H9 (cell line): ENCODE data around the gene SERPINA5. TPM values are rescaled to one million over a fixed set of nuclear protein-coding genes. Genes with fewer than 3 reads are reported as not detected.

Experiments
- DNase-seq: peaks from one replicate; pipeline ENCODE4 v3.0.0-alpha.2; 2017
- H2AFZ ChIP-seq: one replicate; pipeline ENCODE4 v1.6.1; 2013; ENCODE audit warnings: mild to moderate bottlenecking, low read length, control low read depth, moderate library complexity
- H2AK5ac ChIP-seq: 2 replicates; pipeline ENCODE4 v1.6.1; 2013; ENCODE audit warnings: low read length, control low read depth, mixed read lengths; ENCODE audit not compliant: insufficient read length
- H2BK120ac ChIP-seq: one replicate; pipeline ENCODE4 v1.6.1; 2013; ENCODE audit warnings: low read depth, mild to moderate bottlenecking, low read length, control low read depth, inconsistent platforms; ENCODE audit not compliant: poor library complexity, severe bottlenecking
- H2BK12ac ChIP-seq: 2 replicates; pipeline ENCODE4 v1.6.1; 2013; ENCODE audit warnings: low read length, control low read depth, mixed read lengths, low read depth; ENCODE audit not compliant: insufficient read length
- H2BK15ac ChIP-seq: 2 replicates; pipeline ENCODE4 v1.6.1; 2013; ENCODE audit warnings: low read depth, low read length, control low read depth
- H2BK20ac ChIP-seq: one replicate; pipeline ENCODE4 v1.6.1; 2013; ENCODE audit warnings: low read depth, mild to moderate bottlenecking, low read length, control low read depth, inconsistent platforms; ENCODE audit not compliant: poor library complexity, severe bottlenecking
- H2BK5ac ChIP-seq: 2 replicates; pipeline ENCODE4 v1.6.1; 2013; ENCODE audit warnings: low read length, control low read depth, mixed read lengths; ENCODE audit not compliant: insufficient read length
- H3K14ac ChIP-seq: 2 replicates; pipeline ENCODE4 v1.6.1; 2013; ENCODE audit warnings: low read length, control low read depth; ENCODE audit not compliant: insufficient read depth
- H3K18ac ChIP-seq: 2 replicates; pipeline ENCODE4 v1.6.1; 2013; ENCODE audit warnings: low read depth, mild to moderate bottlenecking, mixed read lengths, low read length, control low read depth; ENCODE audit not compliant: insufficient read length
- H3K23ac ChIP-seq: 2 replicates; pipeline ENCODE4 v1.6.1; 2013; ENCODE audit warnings: low read length, control low read depth, mixed read lengths, low read depth; ENCODE audit not compliant: insufficient read length
- H3K23me2 ChIP-seq: 2 replicates; pipeline ENCODE4 v1.6.1; 2013; ENCODE audit warnings: low read depth, mild to moderate bottlenecking, mixed read lengths, low read length, control low read depth; ENCODE audit not compliant: insufficient read length, poor library complexity, severe bottlenecking
- H3K27ac ChIP-seq: 2 replicates; pipeline ENCODE4 v1.5.1; 2013; ENCODE audit warnings: low read length, control low read depth, mixed read lengths, low read depth; ENCODE audit not compliant: insufficient read length
- H3K27me3 ChIP-seq: 2 replicates; pipeline ENCODE4 v1.6.1; 2013; ENCODE audit warnings: low read length, control low read depth, inconsistent platforms; ENCODE audit not compliant: insufficient read depth
- H3K4ac ChIP-seq: 2 replicates; pipeline ENCODE4 v1.6.1; 2013; ENCODE audit warnings: low read depth, mild to moderate bottlenecking, control low read depth, inconsistent platforms, low read length, moderate library complexity
- H3K4me1 ChIP-seq: 2 replicates; pipeline ENCODE4 v1.6.1; 2013; ENCODE audit warnings: low read length, control low read depth, inconsistent platforms; ENCODE audit not compliant: insufficient read depth
- H3K4me2 ChIP-seq: 2 replicates; pipeline ENCODE4 v1.6.1; 2013; ENCODE audit warnings: low read length, control low read depth, mixed read lengths; ENCODE audit not compliant: insufficient read length, insufficient read depth
- H3K56ac ChIP-seq: 2 replicates; pipeline ENCODE4 v1.6.1; 2013; ENCODE audit warnings: low read depth, mild to moderate bottlenecking, mixed read lengths, low read length, control low read depth; ENCODE audit not compliant: insufficient read length
- H3K79me1 ChIP-seq: 2 replicates; pipeline ENCODE4 v1.6.1; 2013; ENCODE audit warnings: low read depth, mild to moderate bottlenecking, moderate library complexity, low read length, control low read depth, inconsistent platforms; ENCODE audit not compliant: insufficient read depth, poor library complexity, severe bottlenecking
- H3K79me2 ChIP-seq: 2 replicates; pipeline ENCODE4 v1.6.1; 2013; ENCODE audit warnings: low read length, control low read depth, inconsistent platforms; ENCODE audit not compliant: insufficient read depth
- H3K9ac ChIP-seq: 2 replicates; pipeline ENCODE4 v1.6.1; 2013; ENCODE audit warnings: low read length, control low read depth, mixed read lengths; ENCODE audit not compliant: insufficient read length; ENCODE audit errors: extremely low read depth
- H3K9me3 ChIP-seq: one replicate; pipeline ENCODE4 v1.6.1; 2013; ENCODE audit warnings: low read depth, low read length, inconsistent platforms; ENCODE audit not compliant: control insufficient read depth
- H3T11ph ChIP-seq: one replicate; pipeline ENCODE4 v1.6.1; 2013; ENCODE audit warnings: mild to moderate bottlenecking, low read length, control low read depth, inconsistent platforms
- H4K20me1 ChIP-seq: one replicate; pipeline ENCODE4 v1.6.1; 2013; ENCODE audit not compliant: control insufficient read depth, insufficient read length, insufficient read depth
- H4K5ac ChIP-seq: 2 replicates; pipeline ENCODE4 v1.6.1; 2013; ENCODE audit warnings: low read depth, mild to moderate bottlenecking, mixed read lengths, low read length, control low read depth; ENCODE audit not compliant: insufficient read length
- H4K8ac ChIP-seq: replicated peaks from 2 replicates; pipeline ENCODE4 v1.6.1; 2013; ENCODE audit warnings: low read length, control low read depth, mixed read lengths, low read depth; ENCODE audit not compliant: insufficient read length
- H4K91ac ChIP-seq: 2 replicates; pipeline ENCODE4 v1.6.1; 2013; ENCODE audit warnings: low read depth, mild to moderate bottlenecking, moderate library complexity, mixed read lengths, low read length, control low read depth; ENCODE audit not compliant: insufficient read length
- H3K27ac Mint-ChIP-seq, 3 experiments: 2 replicates in 2 of 3; 3 replicates in 1 of 3; pipeline ENCODE4 v1.8.0; 2020 to 2021; ENCODE audit warnings: mixed read lengths in 3 of 3, mild to moderate bottlenecking in 1 of 3, moderate library complexity in 1 of 3
- H3K27me3 Mint-ChIP-seq: 2 replicates; pipeline ENCODE4 v1.8.0; 2021; ENCODE audit warnings: low read depth, mild to moderate bottlenecking, moderate library complexity, mixed read lengths
- H3K36me3 Mint-ChIP-seq, 3 experiments: 2 replicates in 2 of 3; 3 replicates in 1 of 3; pipeline ENCODE4 v1.8.0; 2020 to 2021; ENCODE audit warnings: low read depth in 3 of 3, mixed read lengths in 3 of 3; ENCODE audit not compliant: insufficient read depth in 1 of 3
- H3K4me1 Mint-ChIP-seq, 2 experiments: 2 replicates each; pipeline ENCODE4 v1.8.0; 2020; ENCODE audit warnings: mixed read lengths in 2 of 2
- H3K4me3 Mint-ChIP-seq, 2 experiments: 2 replicates in 1 of 2; 3 replicates in 1 of 2; pipeline ENCODE4 v1.8.0; 2020 to 2021; ENCODE audit warnings: mild to moderate bottlenecking in 2 of 2, mixed read lengths in 2 of 2, moderate library complexity in 1 of 2
- H3K9me3 Mint-ChIP-seq, 2 experiments: 2 replicates in 1 of 2; 3 replicates in 1 of 2; pipeline ENCODE4 v1.8.0; 2020; ENCODE audit warnings: mild to moderate bottlenecking in 2 of 2, mixed read lengths in 2 of 2, moderate library complexity in 1 of 2
- WGBS: extraction: QIAGEN DNeasy Blood & Tissue Kit; methylation state at CpG from one replicate; pipeline ENCODE4 v1.1.7; 2013; ENCODE audit warnings: missing lambda C conversion rate, low lambda C conversion rate, mixed read lengths; ENCODE audit not compliant: insufficient read length; ENCODE audit errors: extremely low coverage; 5-methylcytosine and 5-hydroxymethylcytosine counted together
- total RNA-seq: library from RNA; stranded (reverse); gene quantifications from 2 replicates; pipeline ENCODE4 v1.2.1, GENCODE V29; 2021
- TF ChIP-seq, protein P1 (sequence below): fragments of 200-600 bp; sonication (generic); conservative IDR thresholded peaks from 3 replicates; pipeline ENCODE4 v1.8.0; 2021; ENCODE audit warnings: antibody characterized with exemption, mild to moderate bottlenecking

Gene SERPINA5
- total RNA-seq, 1 experiment from 2014 or later, result 1.1 TPM

DNA sequence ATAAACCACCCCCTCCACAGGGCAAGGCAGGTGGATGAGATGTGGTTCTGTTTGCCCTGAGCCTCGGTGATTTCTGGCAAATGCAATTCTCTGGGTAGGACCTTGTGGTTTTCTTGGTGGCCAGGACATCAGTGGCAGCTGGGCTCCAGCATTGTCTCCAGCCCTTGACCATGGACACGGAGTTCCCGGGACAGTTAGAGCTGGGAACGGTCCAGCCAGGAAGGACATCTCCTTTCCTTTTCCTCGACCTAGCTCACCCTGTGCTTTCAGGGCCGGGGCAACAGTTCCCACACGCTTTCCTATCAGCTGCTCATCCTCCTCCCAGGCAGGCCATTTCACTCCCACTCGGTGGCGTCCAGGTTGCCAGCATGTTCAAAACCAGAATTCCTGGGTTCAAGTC is 10.8 kb upstream of the SERPINA5 start:
- Histone ChIP-seq H3K23me2 (no peaks in the 10 kb centered on the region), H2BK5ac (no peak overlapping the region), H2BK20ac (no peak overlapping the region), H3K79me2 (no peaks in the 10 kb centered on the region), H3K18ac (no peak overlapping the region), H2AK5ac (no peak overlapping the region), H3K23ac (no peak overlapping the region), H2BK12ac (no peak overlapping the region), H3K4me2 (no peak overlapping the region), H3K27ac (no peak overlapping the region), H3K14ac (no peak overlapping the region), H4K8ac (no peak overlapping the region), H3K79me1 (no peaks in the 10 kb centered on the region), H3K4ac (no peak overlapping the region), H3K27me3 (no peaks in the 10 kb centered on the region), H3K9me3 (no peaks in the 10 kb centered on the region), H3K9ac (no peak overlapping the region), H3K4me1 (no peaks in the 10 kb centered on the region), H4K20me1 (no peaks in the 10 kb centered on the region), H2BK120ac (no peak overlapping the region), H4K5ac (no peak overlapping the region), H3T11ph (no peak overlapping the region), H4K91ac (no peak overlapping the region), H2BK15ac (no peak overlapping the region), H3K56ac (no peak overlapping the region), H2AFZ (no peak overlapping the region)
- TF ChIP-seq, protein P1, sequence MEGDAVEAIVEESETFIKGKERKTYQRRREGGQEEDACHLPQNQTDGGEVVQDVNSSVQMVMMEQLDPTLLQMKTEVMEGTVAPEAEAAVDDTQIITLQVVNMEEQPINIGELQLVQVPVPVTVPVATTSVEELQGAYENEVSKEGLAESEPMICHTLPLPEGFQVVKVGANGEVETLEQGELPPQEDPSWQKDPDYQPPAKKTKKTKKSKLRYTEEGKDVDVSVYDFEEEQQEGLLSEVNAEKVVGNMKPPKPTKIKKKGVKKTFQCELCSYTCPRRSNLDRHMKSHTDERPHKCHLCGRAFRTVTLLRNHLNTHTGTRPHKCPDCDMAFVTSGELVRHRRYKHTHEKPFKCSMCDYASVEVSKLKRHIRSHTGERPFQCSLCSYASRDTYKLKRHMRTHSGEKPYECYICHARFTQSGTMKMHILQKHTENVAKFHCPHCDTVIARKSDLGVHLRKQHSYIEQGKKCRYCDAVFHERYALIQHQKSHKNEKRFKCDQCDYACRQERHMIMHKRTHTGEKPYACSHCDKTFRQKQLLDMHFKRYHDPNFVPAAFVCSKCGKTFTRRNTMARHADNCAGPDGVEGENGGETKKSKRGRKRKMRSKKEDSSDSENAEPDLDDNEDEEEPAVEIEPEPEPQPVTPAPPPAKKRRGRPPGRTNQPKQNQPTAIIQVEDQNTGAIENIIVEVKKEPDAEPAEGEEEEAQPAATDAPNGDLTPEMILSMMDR, result no peak
- H3K4me1 Mint-ChIP-seq, result no peaks in the 10 kb centered on the region
- WGBS, result no CpG with 5 or more reads among the region's 9 CpGs
- DNase-seq, result no peak
- peaks cover 18% of the 10 kb centered on the region for H3K27me3 Mint-ChIP-seq
- no peaks in the 10 kb centered on the region for H3K36me3 Mint-ChIP-seq
- H3K27ac Mint-ChIP-seq, result peak overlapping the region in 1 of 3 experiments; percentile 85; a peak in 1 of 7 replicates
- no peaks in the 10 kb centered on the region for H3K9me3 Mint-ChIP-seq
- no peak overlapping the region for H3K4me3 Mint-ChIP-seq
